ENCODE data around the gene FRS3. TPM values are rescaled to one million over a fixed set of nuclear protein-coding genes. Genes with fewer than 3 reads are reported as not detected.

Gene FRS3
- total and polyA plus RNA-seq, 11 donors, result 3.2 to 6.8 (median 5.1) TPM

DNA sequence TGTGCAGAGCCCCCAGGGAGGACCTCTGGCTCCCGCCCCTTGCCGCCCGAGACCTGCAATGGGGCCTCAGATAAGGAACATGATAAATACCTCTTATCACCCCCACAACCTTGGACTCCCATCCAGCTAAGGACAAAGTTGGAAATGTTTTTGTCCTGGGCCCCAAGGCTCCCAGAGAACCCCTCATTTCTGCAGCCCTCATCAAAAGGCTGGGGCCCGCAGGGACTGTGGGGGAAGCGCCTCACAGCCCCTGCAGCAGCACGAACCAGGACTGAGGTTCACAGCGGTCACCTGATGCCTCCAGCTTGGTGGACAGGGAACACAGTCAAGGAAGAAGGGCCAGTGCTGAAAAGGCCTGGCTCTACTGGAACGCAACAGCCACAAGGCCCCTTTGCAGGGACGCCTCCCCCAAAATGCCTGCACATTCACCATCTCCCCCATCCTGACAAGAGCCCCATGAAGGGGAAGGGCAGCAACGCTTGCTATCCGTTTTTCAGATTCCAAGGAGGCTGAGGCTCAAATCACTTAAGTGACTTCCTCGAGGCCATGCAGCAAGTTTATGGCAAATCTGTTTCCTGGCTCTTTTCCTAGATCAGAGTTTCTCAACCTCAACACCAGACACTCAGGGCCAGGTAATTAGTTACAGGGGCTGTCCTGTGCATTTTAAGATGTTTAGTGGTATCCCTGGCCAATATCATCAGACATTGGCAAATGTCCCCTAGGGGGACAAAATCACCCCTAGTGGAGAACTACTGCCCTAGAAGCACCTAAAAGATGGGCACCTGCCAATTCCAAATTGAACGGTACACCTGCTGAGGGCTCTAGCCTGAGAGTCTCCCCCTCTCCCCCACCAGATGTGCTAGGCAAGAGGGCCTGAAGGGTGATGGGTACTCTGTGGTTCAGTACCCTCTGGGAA lies 54.9 kb downstream of the FRS3 start:
- Histone ChIP-seq H3K4me1 (peaks cover 22 to 100% (median 71%) of the 10 kb centered on the region in 12 donors), H3K9me3 (no peaks in the 10 kb centered on the region), H3K27ac (peak overlapping the region in 11 of 12 donors; percentile 41 to 89 (median 75)), H3K4me3 (no peak overlapping the region), H3K27me3 (no peaks in the 10 kb centered on the region), H3K36me3 (no peaks in the 10 kb centered on the region)
- intact Hi-C loops (cut with DNase I), result no loop called here
- ATAC-seq, result no peak
- 56 to 63% (median 61%) methylated on average over 12 to 13 of the region's 13 CpGs for WGBS, 4 donors
- no peak for TF ChIP-seq CTCF (IDR thresholded peaks at IDR 0.05)
- no peak for TF ChIP-seq POLR2A (IDR thresholded peaks at IDR 0.05)
- no peak for DNase-seq

- Histone ChIP-seq H3K36me3 (no peaks in the 10 kb centered on the region), H3K4me3 (peak overlapping the region in 2 of 12 donors; percentile 15 to 36), H3K4me1 (peaks cover 22 to 100% (median 71%) of the 10 kb centered on the region in 12 donors), H3K27me3 (no peaks in the 10 kb centered on the region), H3K27ac (peak overlapping the region in 11 of 12 donors; percentile 41 to 89 (median 75)), H3K9me3 (no peaks in the 10 kb centered on the region)
- intact Hi-C loops (cut with DNase I), result no loop called here
- TF ChIP-seq POLR2A (IDR thresholded peaks at IDR 0.05) (no peak), CTCF (IDR thresholded peaks at IDR 0.05) (no peak)
- DNase-seq (no peak), ATAC-seq (no peak)
- 20 to 38% (median 35%) methylated on average over 7 of the region's 7 CpGs for WGBS, 4 donors
Observed at GRCh38 chr6:41724228-41724580, 55.5 kb downstream of the FRS3 start.

- Histone ChIP-seq H3K9me3 (no peaks in the 10 kb centered on the region), H3K27me3 (no peaks in the 10 kb centered on the region), H3K27ac (peak overlapping the region; percentile 18 to 89 (median 73)), H3K4me1 (peaks cover 22 to 100% (median 71%) of the 10 kb centered on the region in 12 donors), H3K4me3 (peak overlapping the region in 7 of 12 donors; percentile 8 to 36 (median 17)), H3K36me3 (no peaks in the 10 kb centered on the region)
- peak in 1 of 12 donors; percentile 22 for TF ChIP-seq CTCF (IDR thresholded peaks at IDR 0.05)
- TF ChIP-seq POLR2A (IDR thresholded peaks at IDR 0.05), result peak in 1 of 2 donors; percentile 17
- WGBS, 4 donors, result 30 to 41% (median 36%) methylated on average over 14 to 21 of the region's 21 CpGs
- ATAC-seq, result peak; percentile 69 to 93 (median 88)
- DNase-seq, result peak; percentile 84 to 91 (median 90)
- intact Hi-C loops (cut with DNase I), result no loop called here
Observed at GRCh38 chr6:41723530-41724227, 56.0 kb downstream of the FRS3 start.

Data from heart left ventricle (tissue), 16 donors.